Measurements from ENCODE around the gene PHYKPL.

DNA sequence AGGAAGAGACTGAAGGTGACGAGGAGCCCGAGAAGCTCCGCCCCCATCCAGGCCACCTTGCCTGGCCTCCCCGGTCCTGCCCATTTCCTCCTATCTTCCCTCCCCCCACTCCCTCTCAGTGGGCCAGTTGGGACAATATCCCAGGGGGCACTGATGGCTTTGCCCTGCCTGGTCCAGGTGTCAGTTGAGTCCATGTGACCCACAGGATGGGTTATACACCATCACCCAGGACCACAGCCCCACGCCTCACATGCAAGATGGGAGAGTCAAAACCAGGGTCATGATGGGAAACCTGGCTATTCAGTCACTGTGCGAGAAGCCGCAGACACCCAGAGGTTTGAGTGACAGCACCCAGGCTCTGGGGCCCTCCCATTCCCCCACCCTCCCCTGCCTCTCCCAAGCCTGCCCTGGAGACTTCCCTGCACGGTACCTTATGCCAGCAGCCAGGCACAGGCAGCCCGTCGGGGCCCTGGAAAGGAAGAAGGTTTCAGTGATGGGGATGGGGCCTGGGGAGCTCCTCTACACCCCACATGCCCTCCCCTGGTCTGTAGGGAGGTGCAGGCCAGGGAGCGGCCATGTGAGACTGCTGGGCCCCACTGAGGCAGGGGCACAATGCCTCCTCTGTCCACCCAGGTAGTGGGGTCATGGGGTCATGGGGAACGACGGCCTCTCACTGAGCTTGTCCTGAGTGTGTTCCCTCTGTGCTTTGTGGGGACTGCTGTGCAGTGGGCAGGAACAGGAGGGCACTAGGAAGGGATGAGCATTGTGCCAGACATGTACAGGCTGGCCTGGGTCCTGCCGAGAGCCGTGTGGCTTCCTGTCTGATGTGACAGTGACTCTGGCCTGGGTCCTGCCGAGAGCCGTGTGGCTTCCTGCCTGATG is 6.3 kb upstream of the PHYKPL start:
- TF ChIP-seq CTCF (IDR thresholded peaks at IDR 0.05) (no peak), EZH2 (IDR thresholded peaks at IDR 0.05; ENCODE audit: borderline replicate concordance, insufficient read depth, low read depth, low read length, poor library complexity, severe bottlenecking) (no peak)

Data from B cell (primary cell).